Brain pericyte (primary cell): ENCODE data around the gene MAMLD1.

Source experiments
- DNase-seq: peaks from one replicate; pipeline ENCODE4 v3.0.0-alpha.2; 2012; ENCODE audit warnings: low read depth, low spot score

MAMLD1 gene

GRCh38 chrX:150459196-150459595, 96.1 kb downstream of the MAMLD1 start:
- DNase-seq = no peak

- DNase-seq = no peak
Measured at GRCh38 chrX:150460063-150460462, 96.9 kb downstream of the MAMLD1 start.

- DNase-seq = no peak
Measured at GRCh38 chrX:150460781-150461180, 97.7 kb downstream of the MAMLD1 start.

- DNase-seq = no peak
Measured at GRCh38 chrX:150463566-150463965, 100.4 kb downstream of the MAMLD1 start.

- DNase-seq = no peak
Measured at GRCh38 chrX:150464001-150464400, 100.9 kb downstream of the MAMLD1 start.

- no peak for DNase-seq
Measured at GRCh38 chrX:150465326-150465725, 102.2 kb downstream of the MAMLD1 start.

GRCh38 chrX:150465881-150466775, 103.0 kb downstream of the MAMLD1 start:
- DNase-seq = no peak

- no peak for DNase-seq
Measured at GRCh38 chrX:150472306-150472705, 109.2 kb downstream of the MAMLD1 start.

GRCh38 chrX:150473371-150473770, 110.3 kb downstream of the MAMLD1 start:
- no peak for DNase-seq

GRCh38 chrX:150475461-150475860, 112.3 kb downstream of the MAMLD1 start:
- no peak for DNase-seq

- peak; percentile 44 for DNase-seq
Measured at GRCh38 chrX:150476164-150476699, 113.1 kb downstream of the MAMLD1 start.

GRCh38 chrX:150477371-150477770, 114.3 kb downstream of the MAMLD1 start:
- DNase-seq = no peak

GRCh38 chrX:150478496-150479492, 115.7 kb downstream of the MAMLD1 start:
- DNase-seq = no peak

- DNase-seq = no peak
Measured at GRCh38 chrX:150482537-150483206, 119.6 kb downstream of the MAMLD1 start.

- no peak for DNase-seq
Measured at GRCh38 chrX:150483356-150483985, 120.4 kb downstream of the MAMLD1 start.

GRCh38 chrX:150486011-150486410, 122.9 kb downstream of the MAMLD1 start:
- DNase-seq = no peak

- no peak for DNase-seq
Measured at GRCh38 chrX:150487369-150488094, 124.4 kb downstream of the MAMLD1 start.

- DNase-seq = no peak
Measured at GRCh38 chrX:150489359-150490015, 126.4 kb downstream of the MAMLD1 start.

- DNase-seq = no peak
Measured at GRCh38 chrX:150495496-150495895, 132.4 kb downstream of the MAMLD1 start.

- DNase-seq = no peak
Measured at GRCh38 chrX:150499240-150499639, 136.1 kb downstream of the MAMLD1 start.
